ENCODE data around the gene GNAZ. TPM values are rescaled to one million over a fixed set of nuclear protein-coding genes. Genes with fewer than 3 reads are reported as not detected.

GNAZ gene
- total RNA-seq, 1 experiment from 2014 or later: 1.2 TPM

DNA sequence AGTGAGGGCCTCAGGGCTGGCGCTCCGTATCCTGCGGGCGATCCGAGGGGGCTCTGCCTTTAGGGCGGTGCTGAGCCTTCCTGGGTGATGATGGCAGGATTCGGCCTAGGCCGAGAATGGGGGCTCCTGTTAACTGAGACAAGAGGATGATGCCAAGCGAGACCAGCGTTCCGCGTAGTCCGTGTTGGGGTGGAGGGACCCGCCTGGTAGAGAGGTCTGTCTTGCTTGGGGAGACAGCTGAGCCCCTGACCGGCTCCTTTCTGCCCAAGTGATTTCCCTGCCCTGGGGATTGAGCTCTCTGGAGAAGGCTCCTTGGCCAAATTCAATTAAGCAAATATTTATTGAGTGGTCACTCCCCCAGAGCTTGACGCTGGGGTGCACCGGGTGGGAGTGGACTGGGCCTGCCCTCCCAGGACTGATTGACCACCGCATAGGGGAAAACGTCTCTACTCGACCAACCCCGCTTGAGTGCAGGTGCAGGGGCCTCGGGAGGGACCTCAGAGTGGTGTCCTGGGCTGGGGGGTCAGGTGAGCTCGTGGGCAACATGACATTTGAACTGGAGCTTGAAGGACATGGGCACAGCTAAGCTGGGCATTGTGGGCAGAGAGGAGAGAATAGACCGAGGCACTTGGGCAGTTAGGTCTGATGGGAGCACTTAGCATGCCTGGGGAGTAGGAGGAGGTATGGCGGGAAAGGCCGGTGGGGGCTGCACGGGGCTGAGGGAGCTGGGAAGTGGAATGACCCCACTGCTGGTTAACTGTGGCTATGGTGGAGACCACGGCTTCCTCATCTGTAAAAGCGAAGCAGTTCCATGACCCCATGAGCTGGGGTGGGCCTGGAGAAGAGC is 1.1 kb downstream of the GNAZ start:
- no TSS peak for BruUV-seq (replicated peaks)
- Histone ChIP-seq H3K9me2 (ENCODE audit: insufficient read depth) (no peaks in the 10 kb centered on the region), H3K79me2 (ENCODE audit: low read depth) (no peaks in the 10 kb centered on the region), H2AFZ (no peak overlapping the region), H3K4me2 (no peak overlapping the region), H3K4me3 (no peak overlapping the region), H3K4me1 (replicated peaks; ENCODE audit: insufficient read depth) (no peaks in the 10 kb centered on the region; the same call in 1 of the 2 replicates), H3F3A (ENCODE audit: insufficient read depth, low read depth) (no peaks in the 10 kb centered on the region), H3K9me3 (ENCODE audit: insufficient read depth, low read depth) (no peaks in the 10 kb centered on the region), H3K36me3 (ENCODE audit: low read depth) (no peaks in the 10 kb centered on the region), H3K27me3 (ENCODE audit: insufficient read depth, low read depth) (peaks cover 33% of the 10 kb centered on the region), H3K27ac (no peak overlapping the region), H4K20me1 (ENCODE audit: insufficient read depth) (no peaks in the 10 kb centered on the region; the same call in 1 of the 2 replicates)
- CTCF ChIA-PET: interaction anchor here (0.7 kb wide), 1 partner anchor 1724 kb away, joined by 7 read pairs; no protein-coding TSS in a partner anchor
- no peak for DNase-seq
- TF ChIP-seq, protein P1, sequence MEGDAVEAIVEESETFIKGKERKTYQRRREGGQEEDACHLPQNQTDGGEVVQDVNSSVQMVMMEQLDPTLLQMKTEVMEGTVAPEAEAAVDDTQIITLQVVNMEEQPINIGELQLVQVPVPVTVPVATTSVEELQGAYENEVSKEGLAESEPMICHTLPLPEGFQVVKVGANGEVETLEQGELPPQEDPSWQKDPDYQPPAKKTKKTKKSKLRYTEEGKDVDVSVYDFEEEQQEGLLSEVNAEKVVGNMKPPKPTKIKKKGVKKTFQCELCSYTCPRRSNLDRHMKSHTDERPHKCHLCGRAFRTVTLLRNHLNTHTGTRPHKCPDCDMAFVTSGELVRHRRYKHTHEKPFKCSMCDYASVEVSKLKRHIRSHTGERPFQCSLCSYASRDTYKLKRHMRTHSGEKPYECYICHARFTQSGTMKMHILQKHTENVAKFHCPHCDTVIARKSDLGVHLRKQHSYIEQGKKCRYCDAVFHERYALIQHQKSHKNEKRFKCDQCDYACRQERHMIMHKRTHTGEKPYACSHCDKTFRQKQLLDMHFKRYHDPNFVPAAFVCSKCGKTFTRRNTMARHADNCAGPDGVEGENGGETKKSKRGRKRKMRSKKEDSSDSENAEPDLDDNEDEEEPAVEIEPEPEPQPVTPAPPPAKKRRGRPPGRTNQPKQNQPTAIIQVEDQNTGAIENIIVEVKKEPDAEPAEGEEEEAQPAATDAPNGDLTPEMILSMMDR (conservative IDR thresholded peaks at IDR 0.05): no peak
- no peak for TF ChIP-seq EZH2 (IDR thresholded peaks at IDR 0.05; ENCODE audit: low read depth)
- POLR2A ChIA-PET (ENCODE audit: unreplicated experiment): no interaction called here
- intact Hi-C loops (cut with micrococcal nuclease; ENCODE audit: unreplicated experiment): no loop called here

DNA sequence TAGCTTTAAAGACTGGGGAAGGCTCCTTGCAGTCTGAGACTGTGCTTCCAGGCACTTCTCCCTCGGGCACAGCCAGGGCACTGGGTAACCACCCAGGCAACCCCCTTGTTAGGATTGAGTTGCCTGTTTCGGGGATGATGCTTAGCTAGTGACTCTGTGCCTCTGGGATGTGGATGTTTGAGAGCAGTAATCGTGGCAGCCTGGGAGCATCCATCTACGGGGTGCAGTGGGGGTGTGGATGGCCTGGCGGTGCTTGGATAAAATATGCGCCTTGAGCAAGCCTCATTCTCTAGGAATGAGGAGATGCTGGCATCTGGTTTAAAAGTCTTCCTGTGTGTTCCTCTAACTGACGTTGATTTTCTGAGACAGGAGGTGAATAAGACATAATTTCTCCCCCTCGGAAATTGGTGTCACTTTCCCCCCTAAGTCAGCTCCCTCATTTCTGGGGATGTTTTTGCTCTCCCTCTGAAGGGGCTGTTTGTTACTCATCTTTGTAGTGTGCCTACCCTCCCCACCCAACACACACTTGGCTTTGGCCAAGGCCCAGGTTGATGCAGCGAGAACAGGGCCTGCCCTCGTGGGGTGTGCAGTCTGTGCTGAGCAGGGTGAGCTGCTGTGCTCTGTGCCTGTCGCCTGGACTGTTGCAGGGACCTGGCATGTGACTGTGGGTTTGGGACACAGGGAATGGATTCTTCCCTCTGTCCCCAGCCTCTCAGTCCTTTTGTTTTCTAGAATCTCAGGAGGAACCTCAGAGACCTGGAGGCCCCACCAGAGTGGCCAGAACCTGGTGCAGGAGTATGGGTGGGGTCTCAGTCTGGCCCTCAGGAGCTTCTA is 2.0 kb downstream of the GNAZ start:
- no peak overlapping the region for H3K4me2 ChIP-seq
- H3K9me3 ChIP-seq (ENCODE audit: insufficient read depth, low read depth): no peaks in the 10 kb centered on the region
- no peaks in the 10 kb centered on the region for H3K9me2 ChIP-seq (ENCODE audit: insufficient read depth)
- H3K4me3 ChIP-seq: no peak overlapping the region
- TF ChIP-seq, protein P1 (conservative IDR thresholded peaks at IDR 0.05): no peak
- TF ChIP-seq EZH2 (IDR thresholded peaks at IDR 0.05; ENCODE audit: low read depth): no peak
- BruUV-seq (replicated peaks): no TSS peak
- H3F3A ChIP-seq (ENCODE audit: insufficient read depth, low read depth): no peaks in the 10 kb centered on the region
- H3K36me3 ChIP-seq (ENCODE audit: low read depth): no peaks in the 10 kb centered on the region
- H3K27ac ChIP-seq: no peak overlapping the region
- intact Hi-C loops (cut with micrococcal nuclease; ENCODE audit: unreplicated experiment): no loop called here
- H3K27me3 ChIP-seq (ENCODE audit: insufficient read depth, low read depth): peaks cover 26% of the 10 kb centered on the region
- CTCF ChIA-PET: no interaction called here
- no peaks in the 10 kb centered on the region; the same call in 1 of the 2 replicates for H3K4me1 ChIP-seq (replicated peaks; ENCODE audit: insufficient read depth)
- no peaks in the 10 kb centered on the region; the same call in 1 of the 2 replicates for H4K20me1 ChIP-seq (ENCODE audit: insufficient read depth)
- H3K79me2 ChIP-seq (ENCODE audit: low read depth): no peaks in the 10 kb centered on the region
- POLR2A ChIA-PET (ENCODE audit: unreplicated experiment): no interaction called here
- H2AFZ ChIP-seq: no peak overlapping the region
- DNase-seq: no peak

DNA sequence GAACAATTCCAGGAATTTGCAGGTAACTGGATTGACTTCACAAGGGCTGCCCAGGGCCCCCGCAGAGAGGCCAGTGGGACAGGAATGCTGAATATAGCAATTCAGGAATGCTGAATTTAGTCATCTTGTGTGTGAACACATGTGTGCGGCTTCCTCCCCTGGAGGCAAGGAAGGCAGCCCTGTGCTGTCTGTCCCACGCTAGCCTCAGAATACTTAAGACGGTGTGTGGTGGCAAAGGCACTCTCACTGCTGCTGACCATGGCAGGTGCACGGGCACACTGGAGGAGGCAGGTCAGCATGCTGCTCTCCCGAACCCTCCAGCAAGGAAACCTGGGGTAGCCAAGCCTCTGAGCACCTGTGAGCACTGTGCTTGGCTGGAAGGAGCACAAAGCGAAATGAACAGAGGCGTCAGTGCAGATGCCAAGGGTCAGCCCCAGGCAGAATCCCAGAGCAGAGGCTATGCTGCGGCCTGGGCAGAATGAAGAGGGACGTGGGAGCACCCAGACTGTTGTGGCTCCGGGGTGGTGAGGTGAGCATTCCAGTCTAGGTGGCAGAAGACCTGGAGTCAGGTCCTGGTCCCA is 2.7 kb downstream of the GNAZ start:
- H3K79me2 ChIP-seq (ENCODE audit: low read depth): no peaks in the 10 kb centered on the region
- no peaks in the 10 kb centered on the region for H3K9me3 ChIP-seq (ENCODE audit: insufficient read depth, low read depth)
- no peaks in the 10 kb centered on the region for H3K36me3 ChIP-seq (ENCODE audit: low read depth)
- H3K9me2 ChIP-seq (ENCODE audit: insufficient read depth): no peaks in the 10 kb centered on the region
- no peaks in the 10 kb centered on the region; the same call in 1 of the 2 replicates for H4K20me1 ChIP-seq (ENCODE audit: insufficient read depth)
- intact Hi-C loops (cut with micrococcal nuclease; ENCODE audit: unreplicated experiment): no loop called here
- no peak overlapping the region for H3K4me3 ChIP-seq
- BruUV-seq (replicated peaks): no TSS peak
- peaks cover 21% of the 10 kb centered on the region for H3K27me3 ChIP-seq (ENCODE audit: insufficient read depth, low read depth)
- TF ChIP-seq EZH2 (IDR thresholded peaks at IDR 0.05; ENCODE audit: low read depth): no peak
- TF ChIP-seq, protein P1 (conservative IDR thresholded peaks at IDR 0.05): no peak
- H2AFZ ChIP-seq: no peak overlapping the region
- H3K4me2 ChIP-seq: no peak overlapping the region
- H3K4me1 ChIP-seq (replicated peaks; ENCODE audit: insufficient read depth): no peaks in the 10 kb centered on the region; the same call in 1 of the 2 replicates
- ChIA-PET POLR2A (ENCODE audit: unreplicated experiment) (no interaction called here), CTCF (no interaction called here)
- no peak overlapping the region for H3K27ac ChIP-seq
- DNase-seq: no peak
- no peaks in the 10 kb centered on the region for H3F3A ChIP-seq (ENCODE audit: insufficient read depth, low read depth)
